WTC11 (cell line): ENCODE results near the gene PLXNC1. TPM values are rescaled to one million over a fixed set of nuclear protein-coding genes. Genes with fewer than 3 reads are reported as not detected.

Source experiments
- ATAC-seq: fragments of 200-7000 bp; cut with Tn5 transposase; 2 replicates; pipeline ENCODE4 v1.10.0; 2021; ENCODE audit warnings: mild to moderate bottlenecking, moderate library complexity
- CTCF ChIA-PET: fragments of 300-600 bp; sonication (Branson Sonifier 250); formaldehyde crosslinking; loops from one replicate; lab custom pipeline; 2021; ENCODE audit warnings: antibody characterized with exemption; lab: Charles Lee
- POLR2A ChIA-PET: fragments of 350-600 bp; sonication (Branson Sonifier 250); formaldehyde crosslinking; loops from one replicate; lab custom pipeline; 2021; ENCODE audit warnings: antibody characterized with exemption; lab: Charles Lee
- DNase-seq: peaks from one replicate; pipeline ENCODE4 v3.0.0; 2021; ENCODE audit warnings: low spot score
- H3K27ac Mint-ChIP-seq: 2 replicates; pipeline ENCODE4 v1.8.0; 2021; ENCODE audit warnings: mixed read lengths
- H3K27me3 Mint-ChIP-seq: 2 replicates; pipeline ENCODE4 v1.8.0; 2021; ENCODE audit warnings: low read depth, mild to moderate bottlenecking, moderate library complexity, mixed read lengths
- H3K36me3 Mint-ChIP-seq: 2 replicates; pipeline ENCODE4 v1.8.0; 2021; ENCODE audit warnings: mixed read lengths
- H3K4me1 Mint-ChIP-seq: 2 replicates; pipeline ENCODE4 v1.8.0; 2022; ENCODE audit warnings: mixed read lengths
- H3K4me3 Mint-ChIP-seq: 2 replicates; pipeline ENCODE4 v1.8.0; 2021; ENCODE audit warnings: mild to moderate bottlenecking, moderate library complexity, mixed read lengths
- H3K9me3 Mint-ChIP-seq: 2 replicates; pipeline ENCODE4 v1.8.0; 2021; ENCODE audit warnings: mixed read lengths
- EMX1 ChIP-seq: fragments of 250-450 bp; sonication (Bioruptor Pico); IDR thresholded peaks from 2 replicates; pipeline ENCODE4 v1.8.0; 2021; ENCODE audit warnings: mild to moderate bottlenecking
- ESRRA ChIP-seq: sonication (generic); formaldehyde crosslinking; IDR thresholded peaks from 2 replicates; pipeline ENCODE4 v1.8.1; 2022; ENCODE audit warnings: mild to moderate bottlenecking, missing genetic modification reagents, borderline replicate concordance
- ETV6 ChIP-seq: sonication (generic); formaldehyde crosslinking; IDR thresholded peaks from 2 replicates; pipeline ENCODE4 v1.8.1; 2022; ENCODE audit warnings: mild to moderate bottlenecking, missing genetic modification reagents
- GRHL2 ChIP-seq: fragments of 250-450 bp; sonication (Bioruptor Pico); IDR thresholded peaks from 2 replicates; pipeline ENCODE4 v1.8.0; 2022; ENCODE audit warnings: mild to moderate bottlenecking, moderate library complexity; ENCODE audit not compliant: insufficient replicate concordance, severe bottlenecking
- MAX ChIP-seq: sonication (generic); formaldehyde crosslinking; IDR thresholded peaks from 2 replicates; pipeline ENCODE4 v1.8.0; 2022; ENCODE audit warnings: mild to moderate bottlenecking, missing genetic modification reagents
- NFATC4 ChIP-seq: fragments of 250-450 bp; sonication (Bioruptor Pico); IDR thresholded peaks from 2 replicates; pipeline ENCODE4 v1.9.0; 2021; ENCODE audit warnings: mild to moderate bottlenecking
- NR1H2 ChIP-seq: sonication (generic); formaldehyde crosslinking; IDR thresholded peaks from 2 replicates; pipeline ENCODE4 v1.9.0; 2021; ENCODE audit warnings: mild to moderate bottlenecking, moderate library complexity, missing genetic modification reagents
- NR3C1 ChIP-seq: sonication (generic); formaldehyde crosslinking; conservative IDR thresholded peaks from 2 replicates; pipeline ENCODE4 v1.8.1; 2023; ENCODE audit warnings: low read depth, mild to moderate bottlenecking, missing genetic modification reagents
- RELA ChIP-seq: sonication (generic); formaldehyde crosslinking; IDR thresholded peaks from 2 replicates; pipeline ENCODE4 v1.8.1; 2022; ENCODE audit warnings: missing genetic modification reagents, mild to moderate bottlenecking, borderline replicate concordance
- SMAD4 ChIP-seq: sonication (generic); formaldehyde crosslinking; IDR thresholded peaks from 2 replicates; pipeline ENCODE4 v1.8.0; 2022; ENCODE audit warnings: mild to moderate bottlenecking, missing genetic modification reagents
- SP1 ChIP-seq: sonication (generic); formaldehyde crosslinking; conservative IDR thresholded peaks from 2 replicates; pipeline ENCODE4 v1.8.1; 2022; ENCODE audit warnings: missing genetic modification reagents
- TEAD4 ChIP-seq: sonication (generic); formaldehyde crosslinking; IDR thresholded peaks from 2 replicates; pipeline ENCODE4 v1.8.0; 2022; ENCODE audit warnings: mild to moderate bottlenecking, missing genetic modification reagents
- USF1 ChIP-seq: sonication (generic); formaldehyde crosslinking; IDR thresholded peaks from 2 replicates; pipeline ENCODE4 v1.8.0; 2022; ENCODE audit warnings: mild to moderate bottlenecking, missing genetic modification reagents
- ZNF121 ChIP-seq: sonication (generic); formaldehyde crosslinking; IDR thresholded peaks from 2 replicates; pipeline ENCODE4 v1.8.0; 2023; ENCODE audit warnings: missing genetic modification reagents
- ZNF232 ChIP-seq: sonication (generic); formaldehyde crosslinking; IDR thresholded peaks from 2 replicates; pipeline ENCODE4 v1.8.0; 2022; ENCODE audit warnings: mild to moderate bottlenecking, missing genetic modification reagents
- total RNA-seq: library from RNA; stranded (reverse); gene quantifications from 3 replicates; pipeline ENCODE4 v1.2.3, GENCODE V29; 2021
- TF ChIP-seq, protein P1 (sequence below): fragments of 250-450 bp; sonication (Bioruptor Pico); IDR thresholded peaks from 2 replicates; pipeline ENCODE4 v1.8.0; 2021; ENCODE audit warnings: mild to moderate bottlenecking
- TF ChIP-seq, protein P2 (sequence below): fragments of 250-450 bp; sonication (Bioruptor Pico); IDR thresholded peaks from 2 replicates; pipeline ENCODE4 v1.9.0; 2021; ENCODE audit warnings: moderate library complexity, mild to moderate bottlenecking, inconsistent platforms, borderline replicate concordance
- TF ChIP-seq, protein P3 (sequence below): sonication (generic); formaldehyde crosslinking; IDR thresholded peaks from 2 replicates; pipeline ENCODE4 v1.8.1; 2023; ENCODE audit warnings: mild to moderate bottlenecking, missing genetic modification reagents, moderate library complexity
- TF ChIP-seq, protein P4 (sequence below): sonication (generic); formaldehyde crosslinking; IDR thresholded peaks from 2 replicates; pipeline ENCODE4 v1.8.1; 2023; ENCODE audit warnings: mild to moderate bottlenecking, missing genetic modification reagents, moderate library complexity
- TF ChIP-seq, protein P5 (sequence below): sonication (generic); formaldehyde crosslinking; IDR thresholded peaks from 2 replicates; pipeline ENCODE4 v1.8.1; 2023; ENCODE audit warnings: mild to moderate bottlenecking, missing genetic modification reagents

Gene PLXNC1
- total RNA-seq, 1 experiment from 2014 or later: 3.1 TPM

- DNase-seq: no peak
- H3K36me3 Mint-ChIP-seq: peaks cover 3% of the 10 kb centered on the region; the same call in 1 of the 2 replicates
- H3K4me3 Mint-ChIP-seq: no peak overlapping the region
- peaks cover 7% of the 10 kb centered on the region for H3K27me3 Mint-ChIP-seq
- H3K4me1 Mint-ChIP-seq: peaks cover 67% of the 10 kb centered on the region
- TF ChIP-seq, protein P1, sequence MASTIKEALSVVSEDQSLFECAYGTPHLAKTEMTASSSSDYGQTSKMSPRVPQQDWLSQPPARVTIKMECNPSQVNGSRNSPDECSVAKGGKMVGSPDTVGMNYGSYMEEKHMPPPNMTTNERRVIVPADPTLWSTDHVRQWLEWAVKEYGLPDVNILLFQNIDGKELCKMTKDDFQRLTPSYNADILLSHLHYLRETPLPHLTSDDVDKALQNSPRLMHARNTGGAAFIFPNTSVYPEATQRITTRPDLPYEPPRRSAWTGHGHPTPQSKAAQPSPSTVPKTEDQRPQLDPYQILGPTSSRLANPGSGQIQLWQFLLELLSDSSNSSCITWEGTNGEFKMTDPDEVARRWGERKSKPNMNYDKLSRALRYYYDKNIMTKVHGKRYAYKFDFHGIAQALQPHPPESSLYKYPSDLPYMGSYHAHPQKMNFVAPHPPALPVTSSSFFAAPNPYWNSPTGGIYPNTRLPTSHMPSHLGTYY (CRISPR knock-in tag): no peak
- TF ChIP-seq RELA (CRISPR knock-in tag): no peak
- TF ChIP-seq, protein P2, sequence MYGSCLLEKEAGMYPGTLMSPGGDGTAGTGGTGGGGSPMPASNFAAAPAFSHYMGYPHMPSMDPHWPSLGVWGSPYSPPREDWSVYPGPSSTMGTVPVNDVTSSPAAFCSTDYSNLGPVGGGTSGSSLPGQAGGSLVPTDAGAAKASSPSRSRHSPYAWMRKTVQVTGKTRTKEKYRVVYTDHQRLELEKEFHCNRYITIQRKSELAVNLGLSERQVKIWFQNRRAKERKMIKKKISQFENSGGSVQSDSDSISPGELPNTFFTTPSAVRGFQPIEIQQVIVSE (CRISPR knock-in tag): no peak
- TF ChIP-seq, protein P3, sequence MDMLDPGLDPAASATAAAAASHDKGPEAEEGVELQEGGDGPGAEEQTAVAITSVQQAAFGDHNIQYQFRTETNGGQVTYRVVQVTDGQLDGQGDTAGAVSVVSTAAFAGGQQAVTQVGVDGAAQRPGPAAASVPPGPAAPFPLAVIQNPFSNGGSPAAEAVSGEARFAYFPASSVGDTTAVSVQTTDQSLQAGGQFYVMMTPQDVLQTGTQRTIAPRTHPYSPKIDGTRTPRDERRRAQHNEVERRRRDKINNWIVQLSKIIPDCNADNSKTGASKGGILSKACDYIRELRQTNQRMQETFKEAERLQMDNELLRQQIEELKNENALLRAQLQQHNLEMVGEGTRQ: peak; percentile 42; the same call in 1 of the 2 replicates
- TF ChIP-seq ESRRA (CRISPR knock-in tag): no peak
- TF ChIP-seq, all 79 proteins: peak for 1
- CTCF ChIA-PET: no interaction called here
- POLR2A ChIA-PET: no interaction called here
- ATAC-seq: no peak
- no peak overlapping the region for H3K27ac Mint-ChIP-seq
- no peaks in the 10 kb centered on the region for H3K9me3 Mint-ChIP-seq
These were observed 110.2 kb downstream of the PLXNC1 start for GRCh38 chr12:94258593-94258992.

DNA sequence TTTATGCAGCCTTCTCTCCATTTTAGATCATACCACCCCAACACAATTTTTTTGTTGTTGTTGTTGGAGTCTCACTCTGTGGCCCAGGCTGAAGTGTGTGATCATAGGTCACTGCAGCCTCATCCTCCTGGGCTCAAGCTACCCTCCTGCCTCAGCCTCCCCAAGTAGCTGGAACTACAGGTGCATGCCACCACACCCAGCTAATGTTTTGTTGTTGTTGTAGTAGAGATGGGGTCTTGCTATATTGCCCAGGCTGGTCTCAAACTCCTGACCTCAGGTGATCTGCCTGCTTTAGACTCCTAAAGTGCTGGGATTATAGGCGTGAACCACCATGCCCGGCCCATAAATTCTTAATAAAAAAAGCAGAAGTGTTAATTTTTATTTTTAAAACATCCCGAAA, 111.6 kb downstream of the PLXNC1 start:
- DNase-seq (no peak), ATAC-seq (no peak)
- TF ChIP-seq, protein P4, sequence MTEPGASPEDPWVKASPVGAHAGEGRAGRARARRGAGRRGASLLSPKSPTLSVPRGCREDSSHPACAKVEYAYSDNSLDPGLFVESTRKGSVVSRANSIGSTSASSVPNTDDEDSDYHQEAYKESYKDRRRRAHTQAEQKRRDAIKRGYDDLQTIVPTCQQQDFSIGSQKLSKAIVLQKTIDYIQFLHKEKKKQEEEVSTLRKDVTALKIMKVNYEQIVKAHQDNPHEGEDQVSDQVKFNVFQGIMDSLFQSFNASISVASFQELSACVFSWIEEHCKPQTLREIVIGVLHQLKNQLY (CRISPR knock-in tag): no peak
- TF ChIP-seq SMAD4 (CRISPR knock-in tag) (no peak), GRHL2 (CRISPR knock-in tag) (no peak), TEAD4 (CRISPR knock-in tag) (no peak), ZNF121 (CRISPR knock-in tag) (peak; percentile 99), NR1H2 (CRISPR knock-in tag) (no peak)
- ChIA-PET CTCF (interaction anchor here (0.6 kb wide), 1 partner anchor 814 kb away, joined by 3 read pairs; the partner anchor contains the start of gene NR2C1), POLR2A (interaction anchor here (1.0 kb wide), 1 partner anchor 107 kb away, joined by 3 read pairs; no protein-coding TSS in a partner anchor)
- Mint-ChIP-seq H3K9me3 (no peaks in the 10 kb centered on the region), H3K27ac (no peak overlapping the region), H3K4me3 (no peak overlapping the region), H3K36me3 (peaks cover 3% of the 10 kb centered on the region; the same call in 1 of the 2 replicates), H3K27me3 (peaks cover 10% of the 10 kb centered on the region), H3K4me1 (peaks cover 71% of the 10 kb centered on the region)

GRCh38 chr12:94260717-94261116, 112.3 kb downstream of the PLXNC1 start:
- CTCF ChIA-PET: interaction anchor here (0.6 to 1.2 kb wide), 3 partner anchors 38 to 813 kb away, joined by 3 read pairs; partner anchors contain the start of gene NR2C1
- Mint-ChIP-seq H3K27me3 (peaks cover 11% of the 10 kb centered on the region), H3K27ac (peak overlapping the region; percentile 98), H3K9me3 (no peaks in the 10 kb centered on the region), H3K4me1 (peaks cover 72% of the 10 kb centered on the region), H3K36me3 (peaks cover 3% of the 10 kb centered on the region; the same call in 1 of the 2 replicates), H3K4me3 (peak overlapping the region; percentile 46)
- TF ChIP-seq USF1 (CRISPR knock-in tag): no peak
- TF ChIP-seq, protein P5, sequence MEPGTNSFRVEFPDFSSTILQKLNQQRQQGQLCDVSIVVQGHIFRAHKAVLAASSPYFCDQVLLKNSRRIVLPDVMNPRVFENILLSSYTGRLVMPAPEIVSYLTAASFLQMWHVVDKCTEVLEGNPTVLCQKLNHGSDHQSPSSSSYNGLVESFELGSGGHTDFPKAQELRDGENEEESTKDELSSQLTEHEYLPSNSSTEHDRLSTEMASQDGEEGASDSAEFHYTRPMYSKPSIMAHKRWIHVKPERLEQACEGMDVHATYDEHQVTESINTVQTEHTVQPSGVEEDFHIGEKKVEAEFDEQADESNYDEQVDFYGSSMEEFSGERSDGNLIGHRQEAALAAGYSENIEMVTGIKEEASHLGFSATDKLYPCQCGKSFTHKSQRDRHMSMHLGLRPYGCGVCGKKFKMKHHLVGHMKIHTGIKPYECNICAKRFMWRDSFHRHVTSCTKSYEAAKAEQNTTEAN (CRISPR knock-in tag): no peak
- TF ChIP-seq MAX (CRISPR knock-in tag): 0 out of 2 replicates have a peak, but pooled peaks have one; percentile 20
- TF ChIP-seq NR3C1 (CRISPR knock-in tag): no peak
- TF ChIP-seq EMX1 (CRISPR knock-in tag): no peak
- no peak for TF ChIP-seq NFATC4
- TF ChIP-seq ESRRA (CRISPR knock-in tag): no peak
- no peak for TF ChIP-seq ZNF232
- no peak for TF ChIP-seq SP1 (CRISPR knock-in tag)
- peak; percentile 36; the same call in 1 of the 2 replicates for TF ChIP-seq ETV6 (CRISPR knock-in tag)
- POLR2A ChIA-PET: interaction anchor here (0.5 to 1.0 kb wide), 3 partner anchors 14 to 108 kb away, joined by 3 to 4 read pairs (median 3); no protein-coding TSS in a partner anchor
- DNase-seq: no peak
- ATAC-seq: peak; percentile 14
